Liver (tissue), 9 donors: ENCODE results near the gene PHLDA2. TPM values are rescaled to one million over a fixed set of nuclear protein-coding genes. Genes with fewer than 3 reads are reported as not detected.

Experiments
- DNase-seq: peaks from one replicate; pipeline ENCODE4 v3.0.0-alpha.2; 2017; ENCODE audit warnings: low spot score
- H3K27ac ChIP-seq, 2 donors: one replicate each; pipeline ENCODE4 v1.7.0; 2013; ENCODE audit warnings: inconsistent platforms in 2 of 2, low read length in 2 of 2, control low read depth in 1 of 2, low read depth in 1 of 2, mild to moderate bottlenecking in 1 of 2
- H3K27me3 ChIP-seq, 4 donors: one replicate each; pipeline versions ENCODE4 v1.6.1 to v1.7.0; 2013; ENCODE audit warnings: low read length in 3 of 4, inconsistent platforms in 1 of 4, mild to moderate bottlenecking in 1 of 4, moderate library complexity in 1 of 4; ENCODE audit not compliant: control insufficient read depth in 4 of 4, insufficient read depth in 4 of 4
- H3K36me3 ChIP-seq, 4 donors: one replicate each; pipeline versions ENCODE4 v1.6.1 to v1.7.0; 2013; ENCODE audit warnings: low read length in 3 of 4, mild to moderate bottlenecking in 3 of 4, low read depth in 1 of 4, moderate library complexity in 1 of 4; ENCODE audit not compliant: control insufficient read depth in 4 of 4, insufficient read depth in 3 of 4
- H3K4me1 ChIP-seq, 4 donors: one replicate each; pipeline versions ENCODE4 v1.6.1 to v1.7.0; 2013; ENCODE audit warnings: low read length in 3 of 4, mild to moderate bottlenecking in 3 of 4, moderate library complexity in 1 of 4; ENCODE audit not compliant: control insufficient read depth in 4 of 4, insufficient read depth in 4 of 4
- H3K4me3 ChIP-seq, 3 donors: one replicate each; pipeline versions ENCODE4 v1.6.1 to v1.7.0; 2013; ENCODE audit warnings: low read length in 3 of 3, control low read depth in 1 of 3, low read depth in 1 of 3, mild to moderate bottlenecking in 1 of 3
- H3K9ac ChIP-seq, 2 donors: one replicate each; pipeline ENCODE4 v1.7.0; 2013; ENCODE audit warnings: low read length in 2 of 2, mild to moderate bottlenecking in 2 of 2, moderate library complexity in 2 of 2, control low read depth in 1 of 2, low read depth in 1 of 2
- H3K9me3 ChIP-seq, 4 donors: one replicate each; pipeline versions ENCODE4 v1.6.1 to v1.7.0; 2013; ENCODE audit warnings: low read length in 3 of 4; ENCODE audit not compliant: control insufficient read depth in 4 of 4
- EGR1 ChIP-seq, 2 donors: IDR thresholded peaks; 2 replicates each; pipeline ENCODE4 v1.6.1; 2016 to 2018; ENCODE audit warnings: antibody characterized with exemption in 2 of 2, low read depth in 2 of 2
- FOXA1 ChIP-seq: IDR thresholded peaks from 2 replicates; pipeline ENCODE4 v1.6.1; 2016; ENCODE audit warnings: antibody characterized with exemption
- FOXA2 ChIP-seq: IDR thresholded peaks from 2 replicates; pipeline ENCODE4 v1.6.1; 2016; ENCODE audit warnings: antibody characterized with exemption
- HNF4A ChIP-seq, 2 donors: conservative IDR thresholded peaks; 2 replicates each; pipeline ENCODE4 v1.6.1; 2016; ENCODE audit warnings: antibody characterized with exemption in 2 of 2, mild to moderate bottlenecking in 2 of 2
- HNF4G ChIP-seq: IDR thresholded peaks from 2 replicates; pipeline ENCODE4 v1.6.1; 2016; ENCODE audit warnings: antibody characterized with exemption
- NR2F2 ChIP-seq: IDR thresholded peaks from 2 replicates; pipeline ENCODE4 v1.6.1; 2016; ENCODE audit warnings: antibody characterized with exemption
- RAD21 ChIP-seq, 2 donors: IDR thresholded peaks; 2 replicates each; pipeline ENCODE4 v1.6.1; 2016; ENCODE audit warnings: antibody characterized with exemption in 2 of 2, mild to moderate bottlenecking in 2 of 2
- RXRA ChIP-seq, 2 donors: IDR thresholded peaks; 2 replicates each; pipeline ENCODE4 v1.6.1; 2017 to 2018; ENCODE audit warnings: antibody characterized with exemption in 2 of 2, mild to moderate bottlenecking in 1 of 2
- SP1 ChIP-seq: IDR thresholded peaks from 2 replicates; pipeline ENCODE4 v1.6.1; 2018; ENCODE audit warnings: antibody characterized with exemption, mild to moderate bottlenecking
- TAF1 ChIP-seq: conservative IDR thresholded peaks from 2 replicates; pipeline ENCODE4 v1.6.1; 2016; ENCODE audit warnings: antibody characterized with exemption, mild to moderate bottlenecking
- YY1 ChIP-seq: IDR thresholded peaks from 2 replicates; pipeline ENCODE4 v1.6.1; 2016; ENCODE audit warnings: antibody characterized with exemption, mild to moderate bottlenecking
- WGBS: extraction: QIAGEN DNeasy Blood & Tissue Kit; methylation state at CpG from one replicate; pipeline ENCODE4 v1.1.7; 2013; 5-methylcytosine and 5-hydroxymethylcytosine counted together
- polyA plus RNA-seq, 2 donors: library from polyadenylated mRNA; stranded (reverse) in 1 of 2; unstranded in 1 of 2; fragments of 200-250 nt in 1 of 2; fragments of >200 nt in 1 of 2; fragmentation: Nextera tagmentation in 1 of 2; extraction: Ambion mirVana in 1 of 2; gene quantifications; one replicate each; pipeline versions ENCODE4 v1.2.1 to v1.2.3, GENCODE V29; 2013 to 2015
- total RNA-seq, 2 donors: library from RNA; depleted of rRNA; stranded (reverse); fragments of >200 nt; gene quantifications; one replicate each; pipeline ENCODE4 v1.2.3, GENCODE V29; 2014
- TF ChIP-seq, protein P1 (sequence below): IDR thresholded peaks from 2 replicates; pipeline ENCODE4 v1.6.1; 2016; ENCODE audit warnings: antibody characterized with exemption
- TF ChIP-seq, protein P2 (sequence below): IDR thresholded peaks from 2 replicates; pipeline ENCODE4 v1.6.1; 2016; ENCODE audit warnings: antibody characterized with exemption
- TF ChIP-seq, protein P3 (sequence below): fragments of 150-350 bp; IDR thresholded peaks from 2 replicates; pipeline ENCODE4 v1.5.1; 2017; ENCODE audit warnings: improper control_type of control experiment, low read depth, low read length; ENCODE audit not compliant: missing input control
- TF ChIP-seq, protein P4 (sequence below): IDR thresholded peaks from 2 replicates; pipeline ENCODE4 v1.6.1; 2016; ENCODE audit warnings: antibody characterized with exemption, mild to moderate bottlenecking
- donor health status: healthy.
- donor health status: healthy.
- donor health status: healthy.
- donor health status: healthy.
- donor health status: healthy.

Gene PHLDA2
- total and polyA plus RNA-seq, 4 donors = 0.23 to 1.4 (median 0.99) TPM; not detected in 1

DNA sequence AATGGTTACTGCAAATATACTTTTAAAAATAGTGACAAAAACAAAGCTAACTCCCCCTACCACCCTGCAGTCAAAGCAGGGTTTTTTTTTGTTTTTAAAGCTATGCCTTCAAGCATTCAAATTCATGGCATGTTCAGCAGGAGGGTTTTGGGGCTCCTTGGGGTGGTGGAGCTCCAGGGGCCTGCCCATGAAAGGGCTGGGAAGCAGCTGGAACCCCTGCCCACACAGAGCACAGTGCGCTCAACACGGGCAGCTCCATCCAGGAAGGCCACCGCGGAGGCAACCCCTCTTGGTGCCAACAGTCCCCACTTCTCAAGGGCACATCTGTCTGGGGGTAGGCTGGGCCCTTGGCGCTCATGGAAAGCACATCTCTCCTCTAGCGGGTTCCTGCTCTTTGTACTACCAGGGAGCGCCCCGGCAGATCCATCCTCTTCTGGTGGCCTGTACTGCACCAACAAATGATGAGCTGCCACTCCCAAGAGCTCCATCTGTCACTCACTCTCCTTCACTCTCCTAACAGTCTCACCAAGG, 16.6 kb upstream of the PHLDA2 start:
- Histone ChIP-seq H3K9ac (no peak overlapping the region), H3K9me3 (no peaks in the 10 kb centered on the region), H3K4me3 (no peak overlapping the region), H3K27me3 (no peaks in the 10 kb centered on the region), H3K36me3 (peaks cover 0 to 33% (median 21%) of the 10 kb centered on the region in 4 donors), H3K4me1 (peaks cover 9 to 26% (median 17%) of the 10 kb centered on the region in 4 donors), H3K27ac (peak overlapping the region in 1 of 2 donors; percentile 24)
- 84% methylated on average over 8 of the region's 8 CpGs for WGBS
- DNase-seq = no peak
- TF ChIP-seq SP1 (no peak), RAD21 (IDR thresholded peaks at IDR 0.05) (no peak), EGR1 (IDR thresholded peaks at IDR 0.05; ENCODE audit: low read depth in 2 of 2) (no peak), TAF1 (no peak), FOXA2 (no peak), HNF4G (no peak), RXRA (IDR thresholded peaks at IDR 0.05) (no peak)
- TF ChIP-seq, protein P1, sequence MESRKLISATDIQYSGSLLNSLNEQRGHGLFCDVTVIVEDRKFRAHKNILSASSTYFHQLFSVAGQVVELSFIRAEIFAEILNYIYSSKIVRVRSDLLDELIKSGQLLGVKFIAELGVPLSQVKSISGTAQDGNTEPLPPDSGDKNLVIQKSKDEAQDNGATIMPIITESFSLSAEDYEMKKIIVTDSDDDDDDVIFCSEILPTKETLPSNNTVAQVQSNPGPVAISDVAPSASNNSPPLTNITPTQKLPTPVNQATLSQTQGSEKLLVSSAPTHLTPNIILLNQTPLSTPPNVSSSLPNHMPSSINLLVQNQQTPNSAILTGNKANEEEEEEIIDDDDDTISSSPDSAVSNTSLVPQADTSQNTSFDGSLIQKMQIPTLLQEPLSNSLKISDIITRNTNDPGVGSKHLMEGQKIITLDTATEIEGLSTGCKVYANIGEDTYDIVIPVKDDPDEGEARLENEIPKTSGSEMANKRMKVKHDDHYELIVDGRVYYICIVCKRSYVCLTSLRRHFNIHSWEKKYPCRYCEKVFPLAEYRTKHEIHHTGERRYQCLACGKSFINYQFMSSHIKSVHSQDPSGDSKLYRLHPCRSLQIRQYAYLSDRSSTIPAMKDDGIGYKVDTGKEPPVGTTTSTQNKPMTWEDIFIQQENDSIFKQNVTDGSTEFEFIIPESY = no peak
- TF ChIP-seq, protein P2, sequence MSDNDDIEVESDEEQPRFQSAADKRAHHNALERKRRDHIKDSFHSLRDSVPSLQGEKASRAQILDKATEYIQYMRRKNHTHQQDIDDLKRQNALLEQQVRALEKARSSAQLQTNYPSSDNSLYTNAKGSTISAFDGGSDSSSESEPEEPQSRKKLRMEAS = no peak
- TF ChIP-seq, protein P3, sequence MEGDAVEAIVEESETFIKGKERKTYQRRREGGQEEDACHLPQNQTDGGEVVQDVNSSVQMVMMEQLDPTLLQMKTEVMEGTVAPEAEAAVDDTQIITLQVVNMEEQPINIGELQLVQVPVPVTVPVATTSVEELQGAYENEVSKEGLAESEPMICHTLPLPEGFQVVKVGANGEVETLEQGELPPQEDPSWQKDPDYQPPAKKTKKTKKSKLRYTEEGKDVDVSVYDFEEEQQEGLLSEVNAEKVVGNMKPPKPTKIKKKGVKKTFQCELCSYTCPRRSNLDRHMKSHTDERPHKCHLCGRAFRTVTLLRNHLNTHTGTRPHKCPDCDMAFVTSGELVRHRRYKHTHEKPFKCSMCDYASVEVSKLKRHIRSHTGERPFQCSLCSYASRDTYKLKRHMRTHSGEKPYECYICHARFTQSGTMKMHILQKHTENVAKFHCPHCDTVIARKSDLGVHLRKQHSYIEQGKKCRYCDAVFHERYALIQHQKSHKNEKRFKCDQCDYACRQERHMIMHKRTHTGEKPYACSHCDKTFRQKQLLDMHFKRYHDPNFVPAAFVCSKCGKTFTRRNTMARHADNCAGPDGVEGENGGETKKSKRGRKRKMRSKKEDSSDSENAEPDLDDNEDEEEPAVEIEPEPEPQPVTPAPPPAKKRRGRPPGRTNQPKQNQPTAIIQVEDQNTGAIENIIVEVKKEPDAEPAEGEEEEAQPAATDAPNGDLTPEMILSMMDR = no peak

DNA sequence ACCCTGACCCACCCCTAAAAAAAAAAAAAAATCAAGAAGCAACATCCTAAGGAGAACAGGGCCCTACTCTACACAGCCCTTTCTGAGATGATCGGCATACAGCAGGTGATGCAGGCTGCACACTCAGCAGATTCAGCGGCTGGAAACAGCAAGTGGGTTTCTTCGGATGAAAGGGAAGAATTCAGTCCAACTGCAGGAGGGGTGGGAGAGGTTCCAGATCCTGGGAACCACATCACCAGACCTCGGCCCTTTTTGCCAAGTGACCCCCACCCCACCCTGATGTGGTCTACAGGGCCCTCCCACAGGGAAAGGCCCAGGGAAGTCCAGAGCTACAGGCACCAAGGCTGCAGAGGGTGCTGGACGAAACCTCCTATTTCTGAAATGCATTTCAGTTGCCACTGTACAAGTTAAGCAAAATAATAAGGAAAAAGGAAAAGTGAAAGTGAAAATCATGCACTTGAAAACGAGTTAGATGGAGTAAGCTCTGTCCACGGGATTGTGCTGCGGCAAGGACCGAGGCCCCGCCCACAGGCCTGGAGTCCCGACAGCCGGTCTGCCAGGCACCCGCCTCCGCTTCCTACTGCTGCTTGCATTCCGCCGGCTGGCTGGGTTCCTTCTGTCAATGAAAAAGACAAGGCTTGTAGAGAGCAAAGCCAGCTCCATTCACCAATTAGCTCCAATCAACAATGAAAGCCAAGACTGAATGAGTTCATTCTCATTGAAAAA, 16.0 kb upstream of the PHLDA2 start:
- no peak overlapping the region for H3K9ac ChIP-seq
- TF ChIP-seq EGR1 (IDR thresholded peaks at IDR 0.05; ENCODE audit: low read depth in 2 of 2) = peak in 1 of 2 donors; percentile 66
- peak; percentile 36 for TF ChIP-seq YY1
- peak in 1 of 2 donors; percentile 23 for TF ChIP-seq HNF4A (conservative IDR thresholded peaks at IDR 0.05)
- no peak for TF ChIP-seq FOXA1
- TF ChIP-seq NR2F2 = no peak
- no peak overlapping the region for H3K4me3 ChIP-seq
- peaks cover 0 to 27% (median 17%) of the 10 kb centered on the region in 4 donors for H3K36me3 ChIP-seq
- no peaks in the 10 kb centered on the region for H3K27me3 ChIP-seq
- H3K4me1 ChIP-seq = peaks cover 9 to 33% (median 22%) of the 10 kb centered on the region in 4 donors
- WGBS = 25% methylated on average over 16 of the region's 16 CpGs
- no peaks in the 10 kb centered on the region for H3K9me3 ChIP-seq
- DNase-seq = no peak
- H3K27ac ChIP-seq = peak overlapping the region; percentile 29 to 62

DNA sequence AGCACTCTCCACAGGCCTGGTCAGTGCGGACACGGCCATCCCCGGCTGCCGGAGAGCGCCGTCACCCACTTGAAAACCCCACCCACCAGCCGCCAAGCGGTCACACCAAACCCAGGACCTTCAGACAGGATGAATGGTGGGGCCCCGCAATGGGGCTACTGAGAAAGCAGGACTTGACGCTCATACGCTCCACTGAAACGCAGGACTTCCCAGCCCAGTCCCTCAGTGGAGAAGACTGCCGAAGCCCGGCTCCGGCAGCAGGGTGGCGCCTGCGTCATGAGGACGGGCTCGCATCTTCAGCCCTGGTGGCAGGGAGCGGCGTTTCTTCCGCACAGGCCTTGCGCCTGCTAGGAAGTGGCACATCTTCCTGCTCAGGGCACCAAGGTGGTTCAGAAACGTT, 15.3 kb upstream of the PHLDA2 start:
- no peak overlapping the region for H3K4me3 ChIP-seq
- H3K36me3 ChIP-seq = peaks cover 0 to 21% (median 11%) of the 10 kb centered on the region in 4 donors
- no peaks in the 10 kb centered on the region for H3K9me3 ChIP-seq
- H3K4me1 ChIP-seq = peaks cover 9 to 33% (median 23%) of the 10 kb centered on the region in 4 donors
- no peak overlapping the region for H3K9ac ChIP-seq
- DNase-seq = no peak
- H3K27me3 ChIP-seq = no peaks in the 10 kb centered on the region
- no peak overlapping the region for H3K27ac ChIP-seq
- 96% methylated on average over 24 of the region's 24 CpGs for WGBS
- TF ChIP-seq RXRA (IDR thresholded peaks at IDR 0.05) (no peak), RAD21 (IDR thresholded peaks at IDR 0.05) (no peak), NR2F2 (no peak), YY1 (no peak), HNF4A (conservative IDR thresholded peaks at IDR 0.05) (no peak), SP1 (no peak), TAF1 (no peak), FOXA2 (no peak)
- TF ChIP-seq, protein P4, sequence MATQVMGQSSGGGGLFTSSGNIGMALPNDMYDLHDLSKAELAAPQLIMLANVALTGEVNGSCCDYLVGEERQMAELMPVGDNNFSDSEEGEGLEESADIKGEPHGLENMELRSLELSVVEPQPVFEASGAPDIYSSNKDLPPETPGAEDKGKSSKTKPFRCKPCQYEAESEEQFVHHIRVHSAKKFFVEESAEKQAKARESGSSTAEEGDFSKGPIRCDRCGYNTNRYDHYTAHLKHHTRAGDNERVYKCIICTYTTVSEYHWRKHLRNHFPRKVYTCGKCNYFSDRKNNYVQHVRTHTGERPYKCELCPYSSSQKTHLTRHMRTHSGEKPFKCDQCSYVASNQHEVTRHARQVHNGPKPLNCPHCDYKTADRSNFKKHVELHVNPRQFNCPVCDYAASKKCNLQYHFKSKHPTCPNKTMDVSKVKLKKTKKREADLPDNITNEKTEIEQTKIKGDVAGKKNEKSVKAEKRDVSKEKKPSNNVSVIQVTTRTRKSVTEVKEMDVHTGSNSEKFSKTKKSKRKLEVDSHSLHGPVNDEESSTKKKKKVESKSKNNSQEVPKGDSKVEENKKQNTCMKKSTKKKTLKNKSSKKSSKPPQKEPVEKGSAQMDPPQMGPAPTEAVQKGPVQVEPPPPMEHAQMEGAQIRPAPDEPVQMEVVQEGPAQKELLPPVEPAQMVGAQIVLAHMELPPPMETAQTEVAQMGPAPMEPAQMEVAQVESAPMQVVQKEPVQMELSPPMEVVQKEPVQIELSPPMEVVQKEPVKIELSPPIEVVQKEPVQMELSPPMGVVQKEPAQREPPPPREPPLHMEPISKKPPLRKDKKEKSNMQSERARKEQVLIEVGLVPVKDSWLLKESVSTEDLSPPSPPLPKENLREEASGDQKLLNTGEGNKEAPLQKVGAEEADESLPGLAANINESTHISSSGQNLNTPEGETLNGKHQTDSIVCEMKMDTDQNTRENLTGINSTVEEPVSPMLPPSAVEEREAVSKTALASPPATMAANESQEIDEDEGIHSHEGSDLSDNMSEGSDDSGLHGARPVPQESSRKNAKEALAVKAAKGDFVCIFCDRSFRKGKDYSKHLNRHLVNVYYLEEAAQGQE = no peak
- TF ChIP-seq, protein P2 = no peak
